H9 (cell line): ENCODE data around the gene CD247. TPM values are rescaled to one million over a fixed set of nuclear protein-coding genes. Genes with fewer than 3 reads are reported as not detected.

ENCODE experiments used
- DNase-seq: peaks from one replicate; pipeline ENCODE4 v3.0.0-alpha.2; 2017
- H2AFZ ChIP-seq: one replicate; pipeline ENCODE4 v1.6.1; 2013; ENCODE audit warnings: mild to moderate bottlenecking, low read length, control low read depth, moderate library complexity
- H2AK5ac ChIP-seq: 2 replicates; pipeline ENCODE4 v1.6.1; 2013; ENCODE audit warnings: low read length, control low read depth, mixed read lengths; ENCODE audit not compliant: insufficient read length
- H2BK120ac ChIP-seq: one replicate; pipeline ENCODE4 v1.6.1; 2013; ENCODE audit warnings: low read depth, mild to moderate bottlenecking, low read length, control low read depth, inconsistent platforms; ENCODE audit not compliant: poor library complexity, severe bottlenecking
- H2BK12ac ChIP-seq: 2 replicates; pipeline ENCODE4 v1.6.1; 2013; ENCODE audit warnings: low read length, control low read depth, mixed read lengths, low read depth; ENCODE audit not compliant: insufficient read length
- H2BK15ac ChIP-seq: 2 replicates; pipeline ENCODE4 v1.6.1; 2013; ENCODE audit warnings: low read depth, low read length, control low read depth
- H2BK20ac ChIP-seq: one replicate; pipeline ENCODE4 v1.6.1; 2013; ENCODE audit warnings: low read depth, mild to moderate bottlenecking, low read length, control low read depth, inconsistent platforms; ENCODE audit not compliant: poor library complexity, severe bottlenecking
- H2BK5ac ChIP-seq: 2 replicates; pipeline ENCODE4 v1.6.1; 2013; ENCODE audit warnings: low read length, control low read depth, mixed read lengths; ENCODE audit not compliant: insufficient read length
- H3K14ac ChIP-seq: 2 replicates; pipeline ENCODE4 v1.6.1; 2013; ENCODE audit warnings: low read length, control low read depth; ENCODE audit not compliant: insufficient read depth
- H3K18ac ChIP-seq: 2 replicates; pipeline ENCODE4 v1.6.1; 2013; ENCODE audit warnings: low read depth, mild to moderate bottlenecking, mixed read lengths, low read length, control low read depth; ENCODE audit not compliant: insufficient read length
- H3K23ac ChIP-seq: 2 replicates; pipeline ENCODE4 v1.6.1; 2013; ENCODE audit warnings: low read length, control low read depth, mixed read lengths, low read depth; ENCODE audit not compliant: insufficient read length
- H3K23me2 ChIP-seq: 2 replicates; pipeline ENCODE4 v1.6.1; 2013; ENCODE audit warnings: low read depth, mild to moderate bottlenecking, mixed read lengths, low read length, control low read depth; ENCODE audit not compliant: insufficient read length, poor library complexity, severe bottlenecking
- H3K27ac ChIP-seq: 2 replicates; pipeline ENCODE4 v1.5.1; 2013; ENCODE audit warnings: low read length, control low read depth, mixed read lengths, low read depth; ENCODE audit not compliant: insufficient read length
- H3K27me3 ChIP-seq: 2 replicates; pipeline ENCODE4 v1.6.1; 2013; ENCODE audit warnings: low read length, control low read depth, inconsistent platforms; ENCODE audit not compliant: insufficient read depth
- H3K4ac ChIP-seq: 2 replicates; pipeline ENCODE4 v1.6.1; 2013; ENCODE audit warnings: low read depth, mild to moderate bottlenecking, control low read depth, inconsistent platforms, low read length, moderate library complexity
- H3K4me1 ChIP-seq: 2 replicates; pipeline ENCODE4 v1.6.1; 2013; ENCODE audit warnings: low read length, control low read depth, inconsistent platforms; ENCODE audit not compliant: insufficient read depth
- H3K4me2 ChIP-seq: 2 replicates; pipeline ENCODE4 v1.6.1; 2013; ENCODE audit warnings: low read length, control low read depth, mixed read lengths; ENCODE audit not compliant: insufficient read length, insufficient read depth
- H3K56ac ChIP-seq: 2 replicates; pipeline ENCODE4 v1.6.1; 2013; ENCODE audit warnings: low read depth, mild to moderate bottlenecking, mixed read lengths, low read length, control low read depth; ENCODE audit not compliant: insufficient read length
- H3K79me1 ChIP-seq: 2 replicates; pipeline ENCODE4 v1.6.1; 2013; ENCODE audit warnings: low read depth, mild to moderate bottlenecking, moderate library complexity, low read length, control low read depth, inconsistent platforms; ENCODE audit not compliant: insufficient read depth, poor library complexity, severe bottlenecking
- H3K79me2 ChIP-seq: 2 replicates; pipeline ENCODE4 v1.6.1; 2013; ENCODE audit warnings: low read length, control low read depth, inconsistent platforms; ENCODE audit not compliant: insufficient read depth
- H3K9ac ChIP-seq: 2 replicates; pipeline ENCODE4 v1.6.1; 2013; ENCODE audit warnings: low read length, control low read depth, mixed read lengths; ENCODE audit not compliant: insufficient read length; ENCODE audit errors: extremely low read depth
- H3K9me3 ChIP-seq: one replicate; pipeline ENCODE4 v1.6.1; 2013; ENCODE audit warnings: low read depth, low read length, inconsistent platforms; ENCODE audit not compliant: control insufficient read depth
- H3T11ph ChIP-seq: one replicate; pipeline ENCODE4 v1.6.1; 2013; ENCODE audit warnings: mild to moderate bottlenecking, low read length, control low read depth, inconsistent platforms
- H4K20me1 ChIP-seq: one replicate; pipeline ENCODE4 v1.6.1; 2013; ENCODE audit not compliant: control insufficient read depth, insufficient read length, insufficient read depth
- H4K5ac ChIP-seq: 2 replicates; pipeline ENCODE4 v1.6.1; 2013; ENCODE audit warnings: low read depth, mild to moderate bottlenecking, mixed read lengths, low read length, control low read depth; ENCODE audit not compliant: insufficient read length
- H4K8ac ChIP-seq: replicated peaks from 2 replicates; pipeline ENCODE4 v1.6.1; 2013; ENCODE audit warnings: low read length, control low read depth, mixed read lengths, low read depth; ENCODE audit not compliant: insufficient read length
- H4K91ac ChIP-seq: 2 replicates; pipeline ENCODE4 v1.6.1; 2013; ENCODE audit warnings: low read depth, mild to moderate bottlenecking, moderate library complexity, mixed read lengths, low read length, control low read depth; ENCODE audit not compliant: insufficient read length
- H3K27ac Mint-ChIP-seq, 3 experiments: 2 replicates in 2 of 3; 3 replicates in 1 of 3; pipeline ENCODE4 v1.8.0; 2020 to 2021; ENCODE audit warnings: mixed read lengths in 3 of 3, mild to moderate bottlenecking in 1 of 3, moderate library complexity in 1 of 3
- H3K27me3 Mint-ChIP-seq: 2 replicates; pipeline ENCODE4 v1.8.0; 2021; ENCODE audit warnings: low read depth, mild to moderate bottlenecking, moderate library complexity, mixed read lengths
- H3K36me3 Mint-ChIP-seq, 3 experiments: 2 replicates in 2 of 3; 3 replicates in 1 of 3; pipeline ENCODE4 v1.8.0; 2020 to 2021; ENCODE audit warnings: low read depth in 3 of 3, mixed read lengths in 3 of 3; ENCODE audit not compliant: insufficient read depth in 1 of 3
- H3K4me1 Mint-ChIP-seq, 2 experiments: 2 replicates each; pipeline ENCODE4 v1.8.0; 2020; ENCODE audit warnings: mixed read lengths in 2 of 2
- H3K4me3 Mint-ChIP-seq, 2 experiments: 2 replicates in 1 of 2; 3 replicates in 1 of 2; pipeline ENCODE4 v1.8.0; 2020 to 2021; ENCODE audit warnings: mild to moderate bottlenecking in 2 of 2, mixed read lengths in 2 of 2, moderate library complexity in 1 of 2
- H3K9me3 Mint-ChIP-seq, 2 experiments: 2 replicates in 1 of 2; 3 replicates in 1 of 2; pipeline ENCODE4 v1.8.0; 2020; ENCODE audit warnings: mild to moderate bottlenecking in 2 of 2, mixed read lengths in 2 of 2, moderate library complexity in 1 of 2
- WGBS: extraction: QIAGEN DNeasy Blood & Tissue Kit; methylation state at CpG from one replicate; pipeline ENCODE4 v1.1.7; 2013; ENCODE audit warnings: missing lambda C conversion rate, low lambda C conversion rate, mixed read lengths; ENCODE audit not compliant: insufficient read length; ENCODE audit errors: extremely low coverage; 5-methylcytosine and 5-hydroxymethylcytosine counted together
- total RNA-seq: library from RNA; stranded (reverse); gene quantifications from 2 replicates; pipeline ENCODE4 v1.2.1, GENCODE V29; 2021
- TF ChIP-seq, protein P1 (sequence below): fragments of 200-600 bp; sonication (generic); conservative IDR thresholded peaks from 3 replicates; pipeline ENCODE4 v1.8.0; 2021; ENCODE audit warnings: antibody characterized with exemption, mild to moderate bottlenecking

The CD247 gene
- total RNA-seq, 1 experiment from 2014 or later = 1.2 TPM

DNA sequence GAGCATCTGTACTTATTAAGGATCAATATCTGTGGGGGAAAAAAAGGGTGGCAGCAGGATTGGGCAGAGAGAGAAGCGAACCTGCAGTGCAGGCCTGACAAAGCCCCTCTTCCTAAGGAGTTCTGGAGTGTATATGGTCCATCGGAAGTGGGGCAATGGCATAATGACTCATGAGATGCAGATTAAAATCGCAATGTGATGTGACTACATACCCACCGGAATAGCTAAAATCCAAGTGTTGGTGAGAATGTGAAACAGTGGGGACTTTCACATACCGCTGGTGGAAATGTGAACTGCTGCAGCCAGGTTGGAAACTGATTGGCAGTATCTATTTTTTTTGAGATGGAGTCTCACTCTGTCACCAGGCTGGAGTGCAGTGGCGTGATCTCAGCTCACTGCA is 43.4 kb upstream of the CD247 start:
- Histone ChIP-seq H3K79me1 (no peaks in the 10 kb centered on the region), H3K18ac (no peak overlapping the region), H3K23me2 (no peaks in the 10 kb centered on the region), H2BK5ac (no peak overlapping the region), H3K56ac (no peak overlapping the region), H2BK12ac (no peak overlapping the region), H3T11ph (no peak overlapping the region), H3K79me2 (no peaks in the 10 kb centered on the region), H3K23ac (no peak overlapping the region), H3K4ac (no peak overlapping the region), H3K4me1 (no peaks in the 10 kb centered on the region), H4K8ac (no peak overlapping the region), H3K9ac (no peak overlapping the region), H4K91ac (no peak overlapping the region), H2BK15ac (no peak overlapping the region), H2AFZ (no peak overlapping the region), H2BK120ac (no peak overlapping the region), H2BK20ac (no peak overlapping the region), H3K4me2 (no peak overlapping the region), H3K14ac (no peak overlapping the region), H4K5ac (no peak overlapping the region), H3K27ac (no peak overlapping the region), H3K9me3 (no peaks in the 10 kb centered on the region), H3K27me3 (no peaks in the 10 kb centered on the region), H4K20me1 (no peaks in the 10 kb centered on the region), H2AK5ac (no peak overlapping the region)
- no peak overlapping the region for H3K4me3 Mint-ChIP-seq
- no peaks in the 10 kb centered on the region for H3K9me3 Mint-ChIP-seq
- no CpG with 5 or more reads among the region's 6 CpGs for WGBS
- no peaks in the 10 kb centered on the region for H3K36me3 Mint-ChIP-seq
- TF ChIP-seq, protein P1, sequence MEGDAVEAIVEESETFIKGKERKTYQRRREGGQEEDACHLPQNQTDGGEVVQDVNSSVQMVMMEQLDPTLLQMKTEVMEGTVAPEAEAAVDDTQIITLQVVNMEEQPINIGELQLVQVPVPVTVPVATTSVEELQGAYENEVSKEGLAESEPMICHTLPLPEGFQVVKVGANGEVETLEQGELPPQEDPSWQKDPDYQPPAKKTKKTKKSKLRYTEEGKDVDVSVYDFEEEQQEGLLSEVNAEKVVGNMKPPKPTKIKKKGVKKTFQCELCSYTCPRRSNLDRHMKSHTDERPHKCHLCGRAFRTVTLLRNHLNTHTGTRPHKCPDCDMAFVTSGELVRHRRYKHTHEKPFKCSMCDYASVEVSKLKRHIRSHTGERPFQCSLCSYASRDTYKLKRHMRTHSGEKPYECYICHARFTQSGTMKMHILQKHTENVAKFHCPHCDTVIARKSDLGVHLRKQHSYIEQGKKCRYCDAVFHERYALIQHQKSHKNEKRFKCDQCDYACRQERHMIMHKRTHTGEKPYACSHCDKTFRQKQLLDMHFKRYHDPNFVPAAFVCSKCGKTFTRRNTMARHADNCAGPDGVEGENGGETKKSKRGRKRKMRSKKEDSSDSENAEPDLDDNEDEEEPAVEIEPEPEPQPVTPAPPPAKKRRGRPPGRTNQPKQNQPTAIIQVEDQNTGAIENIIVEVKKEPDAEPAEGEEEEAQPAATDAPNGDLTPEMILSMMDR = no peak
- H3K27ac Mint-ChIP-seq = no peak overlapping the region
- H3K27me3 Mint-ChIP-seq = peaks cover 5% of the 10 kb centered on the region
- peaks cover 4% of the 10 kb centered on the region in 2 experiments; a peak in 1 of 4 replicates for H3K4me1 Mint-ChIP-seq
- no peak for DNase-seq
